B cell (primary cell): Measurements from ENCODE around the gene LRRC8D.

ENCODE experiments used
- CTCF ChIP-seq: fragments of 200-600 bp; IDR thresholded peaks from one replicate; pipeline ENCODE4 v1.8.0; 2022; ENCODE audit warnings: antibody characterized with exemption, mild to moderate bottlenecking
- EZH2 ChIP-seq: IDR thresholded peaks from 2 replicates; pipeline ENCODE4 v1.6.1; 2012; ENCODE audit warnings: borderline replicate concordance, low read depth, mild to moderate bottlenecking, moderate library complexity, low read length; ENCODE audit not compliant: insufficient read depth, poor library complexity, severe bottlenecking

- TF ChIP-seq CTCF (no peak), EZH2 (no peak)
These were observed 102.7 kb downstream of the LRRC8D start for GRCh38 chr1:89923517-89923916.
